ENCODE measurements around the gene SLC38A4.

SLC38A4 gene

DNA sequence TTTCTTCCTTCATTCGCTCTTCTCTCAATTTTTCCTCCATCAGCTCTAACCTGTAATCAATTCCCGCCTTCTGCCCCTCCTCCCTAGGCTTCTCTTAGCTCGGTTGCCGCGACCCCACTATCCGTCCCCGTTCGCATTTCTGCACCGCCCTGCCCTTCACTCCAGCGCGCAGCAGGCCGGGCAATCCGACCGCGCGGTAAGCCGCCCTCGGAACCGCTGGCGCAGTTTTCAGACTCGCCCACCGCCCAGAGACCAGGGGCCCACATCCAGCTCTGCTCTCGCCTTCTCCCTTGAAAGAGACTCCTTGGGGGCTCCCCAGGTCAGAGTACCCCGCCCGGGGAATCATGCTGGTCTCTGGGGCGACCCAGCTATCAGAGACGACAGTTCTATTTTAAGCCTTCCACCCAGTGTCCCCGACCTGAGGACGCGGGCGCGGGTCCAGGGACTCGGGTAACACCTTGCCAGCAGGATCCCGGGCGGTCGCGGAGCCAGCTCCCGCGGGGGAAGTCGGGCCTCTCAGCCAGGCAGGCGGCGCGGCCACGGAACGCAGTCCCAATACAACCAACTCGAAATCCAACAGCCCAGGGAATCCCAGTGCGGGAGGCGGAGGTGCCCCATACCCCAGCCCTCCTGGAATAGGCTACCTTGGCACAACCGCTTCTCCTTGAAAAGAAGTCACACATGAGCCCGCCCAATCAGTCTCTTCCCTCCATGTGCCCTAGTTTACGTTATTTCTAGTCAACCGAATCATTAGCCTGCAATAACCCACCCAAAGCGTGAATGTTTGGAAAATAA, 5.7 kb upstream of the SLC38A4 start:
- no peak for TF ChIP-seq CTCF (IDR thresholded peaks at IDR 0.05)

DNA sequence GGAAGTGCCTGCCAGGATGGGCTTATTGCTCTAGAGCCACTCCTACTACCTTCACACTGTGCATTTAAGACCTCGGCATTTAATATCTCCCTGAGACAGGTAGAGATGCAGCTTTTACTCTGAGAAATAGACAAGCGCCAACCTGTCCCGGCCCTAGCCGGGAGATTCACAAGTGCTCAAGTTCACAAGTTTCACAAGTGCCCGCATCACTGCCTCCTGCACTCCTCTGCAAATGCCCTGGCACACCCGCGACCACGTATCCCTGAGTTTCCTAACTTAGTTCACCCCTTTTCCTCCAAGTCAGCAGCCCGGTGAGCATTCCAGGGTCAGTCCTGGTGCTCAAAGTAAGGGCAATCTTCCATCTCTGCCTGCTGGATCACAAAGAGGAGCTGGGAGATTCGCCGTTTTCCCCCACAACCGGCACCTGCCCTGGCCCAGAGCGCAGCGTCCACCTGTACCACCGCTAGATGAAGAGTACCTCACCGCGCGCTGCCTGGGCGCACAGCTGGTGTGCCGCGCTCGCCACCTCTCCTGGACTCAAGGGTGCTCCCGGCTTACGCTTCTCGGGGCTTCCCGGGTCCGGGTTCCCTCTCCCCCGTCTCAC, 5.0 kb upstream of the SLC38A4 start:
- TF ChIP-seq CTCF (IDR thresholded peaks at IDR 0.05), result no peak

- TF ChIP-seq CTCF (IDR thresholded peaks at IDR 0.05), result no peak
Measured at GRCh38 chr12:46824709-46825108, 1.1 kb downstream of the SLC38A4 start.

DNA sequence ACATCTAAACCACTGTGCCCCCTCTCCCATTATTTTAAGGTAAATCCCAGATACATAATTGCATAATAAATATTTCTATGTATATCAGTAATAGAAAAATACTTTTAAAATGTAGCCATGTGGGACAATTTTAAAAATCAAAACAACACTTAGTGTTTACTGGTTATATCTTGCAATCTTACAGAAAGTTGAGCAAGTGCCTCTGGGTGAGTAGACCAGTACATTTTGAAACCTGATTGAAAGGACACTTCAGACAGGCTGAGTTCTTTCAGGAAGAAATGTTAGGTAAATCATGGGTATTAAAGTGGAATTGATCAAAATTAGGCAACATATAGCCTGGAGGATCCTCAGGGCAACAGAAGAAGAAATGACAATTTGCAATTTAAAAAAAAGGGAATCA, 7.2 kb downstream of the SLC38A4 start:
- TF ChIP-seq CTCF (IDR thresholded peaks at IDR 0.05), result no peak

GRCh38 chr12:46815809-46816208, 10.0 kb downstream of the SLC38A4 start:
- TF ChIP-seq CTCF (IDR thresholded peaks at IDR 0.05), result no peak

- no peak for TF ChIP-seq CTCF (IDR thresholded peaks at IDR 0.05)
Measured at GRCh38 chr12:46814143-46814542, 11.7 kb downstream of the SLC38A4 start.

- no peak for TF ChIP-seq CTCF (IDR thresholded peaks at IDR 0.05)
Measured at GRCh38 chr12:46811185-46811584, 14.6 kb downstream of the SLC38A4 start.
